Ovary (tissue), 3 donors: Measurements from ENCODE around the gene MTERF4.

Source experiments
- CTCF ChIP-seq, 3 donors: fragments of 450-650 bp in 2 of 3; fragments of 200-600 bp in 1 of 3; IDR thresholded peaks; one replicate each; pipeline versions ENCODE4 v1.5.1 to v1.8.0; 2016 to 2022; ENCODE audit warnings: antibody characterized with exemption in 3 of 3, mild to moderate bottlenecking in 1 of 3
- EP300 ChIP-seq: sonication (generic); formaldehyde crosslinking; IDR thresholded peaks from one replicate; pipeline ENCODE4 v1.6.1; 2017; ENCODE audit warnings: antibody characterized with exemption
- POLR2A ChIP-seq: fragments of 450-650 bp; IDR thresholded peaks from one replicate; pipeline ENCODE4 v1.6.1; 2017; ENCODE audit warnings: antibody characterized with exemption, mild to moderate bottlenecking, moderate library complexity
- donor health status: DM: no; HTN: no; CAD: no.

- TF ChIP-seq CTCF (IDR thresholded peaks at IDR 0.05) (no peak), POLR2A (no peak), EP300 (no peak)
These were observed 24.1 kb upstream of the MTERF4 start for GRCh38 chr2:241126201-241126611.
